B cell (primary cell): ENCODE data around the gene LDHD. TPM values are rescaled to one million over a fixed set of nuclear protein-coding genes. Genes with fewer than 3 reads are reported as not detected.

Experiments
- ATAC-seq: fragments of 200-7000 bp; cut with Tn5 transposase; one replicate; pipeline ENCODE4 v1.10.0; 2021; ENCODE audit warnings: low read depth, mild to moderate bottlenecking, moderate number of reproducible peaks, moderate library complexity
- CTCF ChIA-PET: fragments of 350-600 bp; sonication (Branson Sonifier 250); formaldehyde crosslinking; loops from one replicate; lab custom pipeline; 2021; ENCODE audit warnings: antibody characterized with exemption, inconsistent platforms; lab: Charles Lee
- POLR2A ChIA-PET: fragments of 350-600 bp; sonication (Branson Sonifier 250); formaldehyde crosslinking; loops from one replicate; lab custom pipeline; 2021; ENCODE audit warnings: antibody characterized with exemption; lab: Charles Lee
- DNase-seq: peaks from one replicate; pipeline ENCODE4 v3.0.0; 2013
- H2AFZ ChIP-seq: 2 replicates; pipeline ENCODE4 v1.6.1; 2012; ENCODE audit warnings: mild to moderate bottlenecking, low read depth, low read length; ENCODE audit not compliant: insufficient read depth, poor library complexity, severe bottlenecking
- H3K27ac ChIP-seq, 2 donors: 1 replicate in 1 of 2; 2 replicates in 1 of 2; pipeline ENCODE4 v1.5.1; 2012 to 2013; ENCODE audit warnings: low read length in 2 of 2, mild to moderate bottlenecking in 2 of 2, moderate library complexity in 1 of 2
- H3K27me3 ChIP-seq, 4 experiments: fragments of 200-600 bp in 1 of 4; sonication (generic) in 1 of 4; replicated peaks in 1 of 4; 1 replicate in 2 of 4; 2 replicates in 2 of 4; pipeline versions ENCODE4 v1.6.1 to v1.7.0; 2013 to 2016; ENCODE audit warnings: low read length in 3 of 4, mild to moderate bottlenecking in 2 of 4, mixed read lengths in 1 of 4, moderate library complexity in 1 of 4; ENCODE audit not compliant: insufficient read depth in 4 of 4, control insufficient read depth in 3 of 4; ENCODE audit errors: control extremely low read depth in 1 of 4
- H3K36me3 ChIP-seq, 2 experiments: replicated peaks in 1 of 2; 1 replicate in 1 of 2; 2 replicates in 1 of 2; pipeline versions ENCODE4 v1.6.1 to v1.7.1; 2013; ENCODE audit warnings: low read length in 1 of 2; ENCODE audit not compliant: insufficient read depth in 2 of 2, control insufficient read depth in 1 of 2; ENCODE audit errors: control extremely low read depth in 1 of 2, extremely low read depth in 1 of 2
- H3K4me1 ChIP-seq, 2 donors: fragments of 200-600 bp in 1 of 2; sonication (generic) in 1 of 2; 1 replicate in 1 of 2; 2 replicates in 1 of 2; pipeline versions ENCODE4 v1.5.1 to v1.6.1; 2013 to 2017; ENCODE audit warnings: low read length in 2 of 2; ENCODE audit not compliant: control insufficient read depth in 2 of 2, insufficient read depth in 2 of 2
- H3K4me2 ChIP-seq: replicated peaks from 2 replicates; pipeline ENCODE3; 2012; ENCODE audit warnings: mild to moderate bottlenecking, low read depth, low read length; ENCODE audit not compliant: poor library complexity, severe bottlenecking
- H3K4me3 ChIP-seq, 5 experiments: fragments of 200-600 bp in 1 of 5; sonication (generic) in 1 of 5; 1 replicate in 3 of 5; 2 replicates in 2 of 5; pipeline versions ENCODE4 v1.5.1 to v1.7.0; 2011 to 2016; ENCODE audit warnings: low read length in 4 of 5, mild to moderate bottlenecking in 4 of 5, low read depth in 2 of 5, control low read depth in 1 of 5, moderate library complexity in 1 of 5; ENCODE audit not compliant: insufficient read depth in 1 of 5; ENCODE audit errors: control extremely low read depth in 1 of 5, extremely low read depth in 1 of 5
- H3K79me2 ChIP-seq: fragments of 200-600 bp; sonication (generic); one replicate; pipeline ENCODE4 v1.6.0; 2016; ENCODE audit warnings: low read length; ENCODE audit not compliant: control insufficient read depth, insufficient read depth
- H3K9ac ChIP-seq: fragments of 200-600 bp; sonication (generic); 2 replicates; pipeline ENCODE4 v1.6.1; 2017; ENCODE audit warnings: mild to moderate bottlenecking, low read length, moderate library complexity
- H3K9me3 ChIP-seq, 3 donors: one replicate each; pipeline versions ENCODE4 v1.6.1 to v1.7.1; 2013; ENCODE audit warnings: low read length in 2 of 3; ENCODE audit not compliant: control insufficient read depth in 2 of 3, insufficient read depth in 1 of 3; ENCODE audit errors: control extremely low read depth in 1 of 3
- H4K20me1 ChIP-seq: 2 replicates; pipeline ENCODE4 v1.6.0; 2012; ENCODE audit warnings: mild to moderate bottlenecking, low read length; ENCODE audit not compliant: insufficient read depth, control insufficient read depth, poor library complexity, severe bottlenecking
- H3K27ac Mint-ChIP-seq: one replicate; pipeline ENCODE4 v1.8.0; 2021; ENCODE audit warnings: mixed read lengths
- H3K27me3 Mint-ChIP-seq: one replicate; pipeline ENCODE4 v1.8.0; 2021; ENCODE audit warnings: mixed read lengths
- H3K4me1 Mint-ChIP-seq: one replicate; pipeline ENCODE4 v1.8.0; 2021; ENCODE audit warnings: mixed read lengths
- H3K4me3 Mint-ChIP-seq: one replicate; pipeline ENCODE4 v1.8.0; 2021; ENCODE audit warnings: mixed read lengths
- H3K9me3 Mint-ChIP-seq: one replicate; pipeline ENCODE4 v1.8.0; 2022; ENCODE audit warnings: mixed read lengths; ENCODE audit not compliant: insufficient read depth
- CTCF ChIP-seq: fragments of 200-600 bp; IDR thresholded peaks from one replicate; pipeline ENCODE4 v1.8.0; 2022; ENCODE audit warnings: antibody characterized with exemption, mild to moderate bottlenecking
- EZH2 ChIP-seq: IDR thresholded peaks from 2 replicates; pipeline ENCODE4 v1.6.1; 2012; ENCODE audit warnings: borderline replicate concordance, low read depth, mild to moderate bottlenecking, moderate library complexity, low read length; ENCODE audit not compliant: insufficient read depth, poor library complexity, severe bottlenecking
- WGBS: methylation state at CpG from one replicate; pipeline ENCODE4 v1.1.5; 2013; ENCODE audit warnings: missing lambda C conversion rate; ENCODE audit not compliant: insufficient coverage; 5-methylcytosine and 5-hydroxymethylcytosine counted together
- intact Hi-C: fragments of 100-400 bp; cut with micrococcal nuclease; formaldehyde crosslinking; loops from one replicate; pipeline ENCODE4 v1.10.0; 2022
- polyA plus RNA-seq: library from polyadenylated mRNA; depleted of rRNA; stranded (reverse); fragments of >200 nt; gene quantifications from 2 replicates; pipeline ENCODE4 v1.2.3, GENCODE V29; 2012
- total RNA-seq, 2 donors: library from RNA; stranded (reverse); fragments of 120-200 nt in 1 of 2; gene quantifications; 1 replicate in 1 of 2; 2 replicates in 1 of 2; pipeline versions ENCODE4 v1.2.3 to v1.2.4, GENCODE V29; 2013 to 2022

LDHD gene
- total and polyA plus RNA-seq, 2 donors (not counting 1 experiment from before 2014, with no cell fraction given) = 0.19 TPM; not detected in 1

GRCh38 chr16:75071621-75072020 is 45.0 kb downstream of the LDHD start:
- Mint-ChIP-seq H3K27me3 (peaks cover 32% of the 10 kb centered on the region), H3K9me3 (no peaks in the 10 kb centered on the region), H3K4me3 (no peak overlapping the region), H3K4me1 (peaks cover 31% of the 10 kb centered on the region), H3K27ac (no peak overlapping the region)
- DNase-seq (no peak), ATAC-seq (no peak)
- POLR2A ChIA-PET = no interaction called here
- Histone ChIP-seq H4K20me1 (peaks cover 4% of the 10 kb centered on the region), H3K9ac (no peak overlapping the region), H3K27ac (no peak overlapping the region), H3K36me3 (no peaks in the 10 kb centered on the region), H3K9me3 (peaks cover 0 to 10% (median 0%) of the 10 kb centered on the region in 3 donors), H3K4me1 (peaks cover 29 to 34% of the 10 kb centered on the region in 2 donors), H3K79me2 (no peaks in the 10 kb centered on the region), H3K4me3 (no peak overlapping the region), H3K27me3 (peaks cover 0 to 44% (median 4%) of the 10 kb centered on the region in 4 experiments), H3K4me2 (no peak overlapping the region), H2AFZ (no peak overlapping the region)
- CTCF ChIA-PET = no interaction called here
- 100% methylated on average over 1 of the region's 3 CpGs for WGBS
- intact Hi-C loops = no loop called here
- no peak for TF ChIP-seq EZH2
- TF ChIP-seq CTCF = no peak

GRCh38 chr16:75070012-75070841 is 46.4 kb downstream of the LDHD start:
- no peak overlapping the region for H3K9ac ChIP-seq

More at GRCh38 chr16:75070012-75070841, 46.4 kb downstream of the LDHD start:
- Mint-ChIP-seq H3K27me3 (peaks cover 40% of the 10 kb centered on the region), H3K9me3 (no peaks in the 10 kb centered on the region), H3K4me3 (no peak overlapping the region), H3K27ac (no peak overlapping the region), H3K4me1 (peaks cover 18% of the 10 kb centered on the region)
- Histone ChIP-seq H3K4me2 (no peak overlapping the region), H4K20me1 (no peaks in the 10 kb centered on the region), H3K27ac (no peak overlapping the region), H3K79me2 (no peaks in the 10 kb centered on the region), H3K36me3 (no peaks in the 10 kb centered on the region), H2AFZ (no peak overlapping the region), H3K4me3 (no peak overlapping the region), H3K4me1 (peaks cover 19 to 24% of the 10 kb centered on the region in 2 donors), H3K27me3 (peaks cover 0 to 40% (median 5%) of the 10 kb centered on the region in 4 experiments), H3K9me3 (peaks cover 0 to 10% (median 0%) of the 10 kb centered on the region in 3 donors)
- intact Hi-C loops = no loop called here
- WGBS = 95% methylated on average over 6 of the region's 11 CpGs
- ATAC-seq (no peak), DNase-seq (no peak)
- TF ChIP-seq CTCF = no peak
- no peak for TF ChIP-seq EZH2
- ChIA-PET CTCF (no interaction called here), POLR2A (no interaction called here)
